ENCODE measurements around the gene MYO1B. TPM values are rescaled to one million over a fixed set of nuclear protein-coding genes. Genes with fewer than 3 reads are reported as not detected.

MYO1B gene
- polyA plus RNA-seq, 1 donor (not counting 4 experiments of a cell fraction or from before 2014, with no cell fraction given): 277 TPM

GRCh38 chr2:191391171-191391570 is 146.0 kb downstream of the MYO1B start:
- Histone ChIP-seq H3K4me3 (ENCODE audit: control insufficient read depth in 2 of 3, extremely low read depth in 1 of 3, insufficient read depth in 2 of 3, low read depth in 1 of 3, low read length in 3 of 3) (no peak overlapping the region), H4K20me1 (ENCODE audit: control insufficient read depth, extremely low read depth, insufficient read depth, low read length) (no peaks in the 10 kb centered on the region), H3K27me3 (ENCODE audit: control insufficient read depth, extremely low read depth, insufficient read depth, low read length) (no peaks in the 10 kb centered on the region), H3K36me3 (ENCODE audit: control insufficient read depth in 2 of 2, extremely low read depth in 1 of 2, insufficient read depth in 2 of 2, low read length in 2 of 2) (peaks cover 31 to 64% of the 10 kb centered on the region in 2 experiments), H2AFZ (ENCODE audit: control insufficient read depth, low read length) (no peak overlapping the region), H3K9me1 (ENCODE audit: control insufficient read depth, extremely low read depth, insufficient read depth, low read length) (no peaks in the 10 kb centered on the region), H3K79me2 (ENCODE audit: control insufficient read depth, insufficient read depth, low read length) (peaks cover 3% of the 10 kb centered on the region), H3K4me1 (ENCODE audit: control insufficient read depth, extremely low read depth, insufficient read depth, low read length) (peaks cover 11% of the 10 kb centered on the region), H3K4me2 (ENCODE audit: control insufficient read depth, extremely low read depth, insufficient read depth, low read depth, low read length) (no peak overlapping the region), H3K27ac (ENCODE audit: control insufficient read depth, insufficient read depth, low read length) (no peak overlapping the region), H3K9me3 (ENCODE audit: control insufficient read depth, low read depth, low read length) (no peaks in the 10 kb centered on the region), H3K9ac (ENCODE audit: control insufficient read depth, extremely low read depth, insufficient read depth, low read length) (no peak overlapping the region)
- FAIRE-seq (no peak), DNase-seq (ENCODE audit: low read depth, low spot score) (no peak)
- TF ChIP-seq, protein P1, sequence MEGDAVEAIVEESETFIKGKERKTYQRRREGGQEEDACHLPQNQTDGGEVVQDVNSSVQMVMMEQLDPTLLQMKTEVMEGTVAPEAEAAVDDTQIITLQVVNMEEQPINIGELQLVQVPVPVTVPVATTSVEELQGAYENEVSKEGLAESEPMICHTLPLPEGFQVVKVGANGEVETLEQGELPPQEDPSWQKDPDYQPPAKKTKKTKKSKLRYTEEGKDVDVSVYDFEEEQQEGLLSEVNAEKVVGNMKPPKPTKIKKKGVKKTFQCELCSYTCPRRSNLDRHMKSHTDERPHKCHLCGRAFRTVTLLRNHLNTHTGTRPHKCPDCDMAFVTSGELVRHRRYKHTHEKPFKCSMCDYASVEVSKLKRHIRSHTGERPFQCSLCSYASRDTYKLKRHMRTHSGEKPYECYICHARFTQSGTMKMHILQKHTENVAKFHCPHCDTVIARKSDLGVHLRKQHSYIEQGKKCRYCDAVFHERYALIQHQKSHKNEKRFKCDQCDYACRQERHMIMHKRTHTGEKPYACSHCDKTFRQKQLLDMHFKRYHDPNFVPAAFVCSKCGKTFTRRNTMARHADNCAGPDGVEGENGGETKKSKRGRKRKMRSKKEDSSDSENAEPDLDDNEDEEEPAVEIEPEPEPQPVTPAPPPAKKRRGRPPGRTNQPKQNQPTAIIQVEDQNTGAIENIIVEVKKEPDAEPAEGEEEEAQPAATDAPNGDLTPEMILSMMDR (optimal IDR thresholded peaks at IDR 0.05 in 1 of 3, IDR thresholded peaks at IDR 0.05 in 1 of 3, conservative IDR thresholded peaks at IDR 0.05 in 1 of 3; ENCODE audit: extremely low read depth in 1 of 3, insufficient read depth in 2 of 3, low read length in 3 of 3): no peak
- no peak for TF ChIP-seq EZH2 (IDR thresholded peaks at IDR 0.05; ENCODE audit: low read length)
- dilution Hi-C loops (cut with MboI; ENCODE audit: extremely low pct_ligation_motif_present, low sequenced_read_pairs): no loop called here

DNA sequence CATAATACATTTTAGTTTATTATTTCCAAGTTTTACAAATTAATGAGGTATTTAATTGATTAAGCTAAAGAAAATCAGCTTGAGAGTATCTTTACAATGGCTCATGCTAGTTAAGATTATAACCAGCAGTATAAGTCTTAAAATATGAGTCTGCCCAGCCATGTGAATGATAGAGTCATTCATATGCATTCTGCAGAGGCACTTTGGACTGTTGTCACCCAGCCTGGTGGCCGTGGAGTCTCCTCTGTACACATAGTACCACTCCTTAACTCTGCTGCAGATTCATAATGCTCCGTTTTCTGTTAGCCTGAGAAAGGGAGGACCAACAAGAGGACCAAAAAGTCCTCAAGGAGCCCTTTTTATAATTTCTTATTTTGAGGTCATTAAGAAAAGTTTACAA is 148.8 kb downstream of the MYO1B start:
- Histone ChIP-seq H3K36me3 (ENCODE audit: control insufficient read depth in 2 of 2, extremely low read depth in 1 of 2, insufficient read depth in 2 of 2, low read length in 2 of 2) (peaks cover 34 to 53% of the 10 kb centered on the region in 2 experiments), H2AFZ (ENCODE audit: control insufficient read depth, low read length) (no peak overlapping the region), H3K79me2 (ENCODE audit: control insufficient read depth, insufficient read depth, low read length) (peaks cover 3% of the 10 kb centered on the region), H3K9me3 (ENCODE audit: control insufficient read depth, low read depth, low read length) (no peaks in the 10 kb centered on the region), H3K4me1 (ENCODE audit: control insufficient read depth, extremely low read depth, insufficient read depth, low read length) (no peaks in the 10 kb centered on the region), H3K27me3 (ENCODE audit: control insufficient read depth, extremely low read depth, insufficient read depth, low read length) (no peaks in the 10 kb centered on the region), H3K4me3 (ENCODE audit: control insufficient read depth in 2 of 3, extremely low read depth in 1 of 3, insufficient read depth in 2 of 3, low read depth in 1 of 3, low read length in 3 of 3) (no peak overlapping the region), H3K9me1 (ENCODE audit: control insufficient read depth, extremely low read depth, insufficient read depth, low read length) (no peaks in the 10 kb centered on the region), H3K9ac (ENCODE audit: control insufficient read depth, extremely low read depth, insufficient read depth, low read length) (no peak overlapping the region), H4K20me1 (ENCODE audit: control insufficient read depth, extremely low read depth, insufficient read depth, low read length) (no peaks in the 10 kb centered on the region), H3K27ac (ENCODE audit: control insufficient read depth, insufficient read depth, low read length) (no peak overlapping the region), H3K4me2 (ENCODE audit: control insufficient read depth, extremely low read depth, insufficient read depth, low read depth, low read length) (no peak overlapping the region)
- FAIRE-seq: no peak
- TF ChIP-seq, protein P1 (optimal IDR thresholded peaks at IDR 0.05 in 1 of 3, IDR thresholded peaks at IDR 0.05 in 1 of 3, conservative IDR thresholded peaks at IDR 0.05 in 1 of 3; ENCODE audit: extremely low read depth in 1 of 3, insufficient read depth in 2 of 3, low read length in 3 of 3): no peak
- no peak for TF ChIP-seq EZH2 (IDR thresholded peaks at IDR 0.05; ENCODE audit: low read length)
- dilution Hi-C loops (cut with MboI; ENCODE audit: extremely low pct_ligation_motif_present, low sequenced_read_pairs): no loop called here
- DNase-seq (ENCODE audit: low read depth, low spot score): no peak
